Astrocyte of the spinal cord (primary cell): ENCODE results near the gene SCN2B.
A peak's percentile ranks its signal among the peaks of the same experiment; 100 is the strongest.

ENCODE experiments used
- DNase-seq: peaks from one replicate; pipeline ENCODE4 v3.0.0; 2011; ENCODE audit warnings: low read depth, low spot score
- H3K4me3 ChIP-seq: 2 replicates; pipeline ENCODE4 v1.5.1; 2011; ENCODE audit warnings: low read depth, mild to moderate bottlenecking, low read length, moderate library complexity
- CTCF ChIP-seq: IDR thresholded peaks from 2 replicates; pipeline ENCODE4 v1.5.1; 2012; ENCODE audit warnings: low read depth, mild to moderate bottlenecking, low read length, inconsistent platforms
- in situ Hi-C: cut with HindIII; loops from 2 replicates; pipeline ENCODE4 v1.10.0; 2017; ENCODE audit warnings: low sequenced_read_pairs

The SCN2B gene

GRCh38 chr11:118155776-118156530, 20.5 kb downstream of the SCN2B start:
- in situ Hi-C loops, result no loop called here
- DNase-seq, result no peak
- no peak for TF ChIP-seq CTCF
- H3K4me3 ChIP-seq, result no peak overlapping the region

- no peak for TF ChIP-seq CTCF
- no peak for DNase-seq
- H3K4me3 ChIP-seq, result no peak overlapping the region
- in situ Hi-C loops, result no loop called here
Measured at GRCh38 chr11:118154641-118155040, 21.8 kb downstream of the SCN2B start.

- in situ Hi-C loops, result no loop called here
- DNase-seq, result no peak
- H3K4me3 ChIP-seq, result no peak overlapping the region
- no peak for TF ChIP-seq CTCF
Measured at GRCh38 chr11:118153976-118154375, 22.5 kb downstream of the SCN2B start.

GRCh38 chr11:118153516-118153915, 22.9 kb downstream of the SCN2B start:
- in situ Hi-C loops, result no loop called here
- TF ChIP-seq CTCF, result no peak
- no peak for DNase-seq
- H3K4me3 ChIP-seq, result no peak overlapping the region

GRCh38 chr11:118152552-118153471, 23.6 kb downstream of the SCN2B start, which contains the start of gene SCN4B:
Gene SCN4B, minus strand, starts transcription at chr11:118152823. Its CDS starts 150 bp downstream, at chr11:118152673.
- DNase-seq, result peak; percentile 18
- no peak for TF ChIP-seq CTCF
- H3K4me3 ChIP-seq, result peak within 1 kb of the TSS; percentile 28
- in situ Hi-C loops, result no loop called here

GRCh38 chr11:118152020-118152551, 24.4 kb downstream of the SCN2B start:
- DNase-seq, result no peak
- in situ Hi-C loops, result no loop called here
- no peak for TF ChIP-seq CTCF
- H3K4me3 ChIP-seq, result no peak overlapping the region
